DMS153 treated with DMSO at 0.1 percent for 48 hours (cell line): ENCODE measurements around the gene CLEC11A.
"Not testable (repeated sequence)": the region's sequence is repeated elsewhere in the genome, so short reads cannot be mapped to it uniquely, and the experiment has no call there.

Experiments used
- DNase-seq: peaks from one replicate; lab custom pipeline; 2025; ENCODE audit not compliant: unreplicated experiment; lab: John Stamatoyannopoulos, UW

CLEC11A gene

DNA sequence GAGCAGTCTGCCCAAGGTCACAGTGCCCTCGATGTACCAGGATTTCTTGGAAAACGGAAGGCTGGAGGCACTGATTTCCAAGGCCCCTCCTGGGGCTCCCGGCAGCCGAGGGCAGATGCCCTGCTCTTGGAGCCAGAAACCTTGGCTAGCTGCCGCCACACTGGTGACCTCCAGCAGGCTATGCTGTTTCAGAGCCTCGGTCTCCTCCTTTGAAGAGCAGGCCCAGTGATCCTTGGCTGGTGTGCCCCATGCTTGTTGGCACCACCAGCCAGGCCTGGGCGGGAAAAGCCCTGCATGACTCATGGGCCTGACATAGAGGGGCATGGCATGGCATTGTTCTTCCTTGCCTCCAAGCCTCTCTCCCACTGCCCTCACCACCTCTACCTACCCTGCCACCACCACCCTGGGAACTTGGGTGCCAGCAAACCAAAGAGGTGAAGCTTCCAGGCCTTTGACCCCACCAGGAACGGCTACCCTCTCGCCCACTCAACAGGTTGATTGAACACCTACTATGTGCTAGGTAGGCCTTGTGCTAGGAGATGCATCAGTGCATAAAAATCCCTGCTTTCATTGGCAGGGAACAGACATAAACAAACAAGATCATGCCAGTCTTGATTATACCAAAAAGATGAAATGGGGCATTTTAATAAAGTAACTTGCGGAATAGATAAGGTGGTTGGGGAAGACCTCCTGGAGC, 1.6 kb upstream of the CLEC11A start:
- no peak for DNase-seq

DNA sequence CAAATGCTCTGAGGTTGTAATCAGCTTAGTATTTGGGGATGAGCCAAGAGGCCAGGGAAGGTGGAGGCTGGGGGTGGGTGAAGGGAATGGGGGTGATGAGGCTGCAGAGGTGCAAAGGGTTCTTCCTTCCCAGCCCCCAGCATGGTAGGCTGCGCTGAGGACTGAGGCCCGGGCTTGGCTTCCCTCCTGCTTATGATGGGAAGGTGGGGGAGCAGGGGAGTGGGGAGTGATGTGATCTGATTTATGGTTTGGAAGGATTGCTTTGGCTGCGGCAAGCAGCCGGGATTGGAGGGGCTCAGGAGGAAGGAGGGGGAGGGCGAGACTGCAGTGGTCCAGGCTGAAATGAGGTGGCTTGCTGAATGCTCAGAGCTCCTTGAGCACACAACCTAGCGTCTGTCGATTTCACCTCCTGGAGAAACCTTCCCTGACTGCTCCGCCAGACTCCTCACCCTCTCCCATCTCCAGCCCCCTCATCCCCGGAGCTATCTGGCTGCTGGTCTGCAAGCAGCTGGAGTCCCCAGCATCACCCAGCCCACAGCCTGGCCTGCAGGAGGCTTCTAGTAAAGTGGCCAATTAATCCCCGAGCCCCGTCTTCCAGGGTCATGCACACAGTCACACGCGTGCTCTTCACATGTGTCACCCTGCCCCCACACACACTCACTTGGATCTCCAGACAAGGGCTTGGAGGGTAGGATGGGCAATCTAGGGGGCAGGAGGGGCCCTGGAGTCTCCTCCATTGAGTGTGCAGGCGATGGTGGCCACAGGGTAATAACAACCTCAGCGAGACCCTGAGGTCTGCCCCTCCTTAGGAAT, 757 bp upstream of the CLEC11A start:
- no peak for DNase-seq

DNA sequence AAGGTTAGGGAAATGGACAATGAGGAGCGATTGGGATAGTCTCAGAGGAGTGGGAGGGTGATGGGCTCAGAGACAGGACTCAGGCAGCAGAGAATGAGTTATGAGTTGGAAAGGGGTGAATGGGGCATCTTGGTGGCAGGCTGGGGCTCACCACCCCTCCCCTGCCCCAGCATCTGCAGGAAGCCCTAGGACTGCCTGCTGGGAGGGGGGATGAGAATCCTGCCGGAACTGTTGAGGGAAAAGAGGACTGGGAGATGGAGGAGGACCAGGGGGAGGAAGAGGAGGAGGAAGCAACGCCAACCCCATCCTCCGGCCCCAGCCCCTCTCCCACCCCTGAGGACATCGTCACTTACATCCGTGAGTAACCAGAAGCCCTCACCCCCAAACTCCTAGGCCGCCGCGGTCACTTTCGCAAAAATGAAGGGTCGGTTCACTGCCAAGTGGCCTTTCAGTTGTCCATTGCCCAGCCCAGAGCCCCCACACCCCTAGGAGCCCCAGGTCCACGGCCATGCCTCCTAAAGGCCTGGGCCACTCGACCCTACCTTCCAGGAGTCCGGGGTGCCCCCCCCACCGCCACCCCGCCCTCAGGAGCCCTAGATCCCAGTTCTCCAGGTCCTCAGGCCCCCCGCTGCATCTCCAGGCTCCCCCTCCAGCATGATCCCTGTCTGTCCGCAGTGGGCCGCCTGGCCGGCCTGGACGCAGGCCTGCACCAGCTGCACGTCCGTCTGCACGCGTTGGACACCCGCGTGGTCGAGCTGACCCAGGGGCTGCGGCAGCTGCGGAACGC, 764 bp downstream of the CLEC11A start:
- DNase-seq, result no peak

DNA sequence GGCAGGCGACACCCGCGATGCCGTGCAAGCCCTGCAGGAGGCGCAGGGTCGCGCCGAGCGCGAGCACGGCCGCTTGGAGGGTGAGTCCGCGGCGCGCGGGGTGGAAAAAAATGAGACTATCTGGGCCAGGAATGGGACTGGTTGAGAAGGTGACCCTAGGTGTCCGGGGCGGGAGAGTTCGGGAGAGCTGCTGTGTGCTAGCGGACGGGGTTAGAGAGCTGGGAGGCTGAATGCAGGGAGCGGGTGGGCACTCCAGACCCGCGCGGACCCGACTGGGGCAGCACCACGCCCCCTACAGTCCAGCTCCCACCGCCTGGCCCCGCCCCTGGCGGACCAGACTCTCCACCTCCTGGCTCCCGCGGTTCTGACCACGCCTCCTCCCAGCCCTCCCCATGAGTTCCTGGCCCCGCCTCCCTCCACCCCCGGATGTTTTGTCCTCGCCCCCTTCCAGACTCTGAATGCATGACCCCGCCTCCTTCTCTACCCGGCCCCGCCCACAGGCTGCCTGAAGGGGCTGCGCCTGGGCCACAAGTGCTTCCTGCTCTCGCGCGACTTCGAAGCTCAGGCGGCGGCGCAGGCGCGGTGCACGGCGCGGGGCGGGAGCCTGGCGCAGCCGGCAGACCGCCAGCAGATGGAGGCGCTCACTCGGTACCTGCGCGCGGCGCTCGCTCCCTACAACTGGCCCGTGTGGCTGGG, 1.5 kb downstream of the CLEC11A start:
- no peak for DNase-seq

DNA sequence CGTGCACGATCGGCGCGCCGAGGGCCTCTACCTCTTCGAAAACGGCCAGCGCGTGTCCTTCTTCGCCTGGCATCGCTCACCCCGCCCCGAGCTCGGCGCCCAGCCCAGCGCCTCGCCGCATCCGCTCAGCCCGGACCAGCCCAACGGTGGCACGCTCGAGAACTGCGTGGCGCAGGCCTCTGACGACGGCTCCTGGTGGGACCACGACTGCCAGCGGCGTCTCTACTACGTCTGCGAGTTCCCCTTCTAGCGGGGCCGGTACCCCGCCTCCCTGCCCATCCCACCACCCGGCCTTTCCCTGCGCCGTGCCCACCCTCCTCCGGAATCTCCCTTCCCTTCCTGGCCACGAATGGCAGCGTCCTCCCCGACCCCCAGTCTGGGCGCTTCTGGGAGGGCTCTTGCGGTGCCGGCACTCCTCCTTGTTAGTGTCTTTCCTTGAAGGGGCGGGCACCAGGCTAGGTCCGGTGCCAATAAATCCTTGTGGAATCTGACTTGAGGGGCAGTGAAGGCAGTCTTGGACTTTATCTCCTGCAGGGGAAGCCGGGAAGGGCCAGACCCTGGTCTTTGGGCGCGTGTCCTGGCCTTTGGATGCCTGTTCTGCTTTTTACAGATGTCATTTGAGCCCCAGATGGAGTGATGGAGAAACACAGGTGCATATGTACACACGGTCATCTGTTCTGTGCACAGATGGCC, 2.2 kb downstream of the CLEC11A start:
- no peak for DNase-seq

DNA sequence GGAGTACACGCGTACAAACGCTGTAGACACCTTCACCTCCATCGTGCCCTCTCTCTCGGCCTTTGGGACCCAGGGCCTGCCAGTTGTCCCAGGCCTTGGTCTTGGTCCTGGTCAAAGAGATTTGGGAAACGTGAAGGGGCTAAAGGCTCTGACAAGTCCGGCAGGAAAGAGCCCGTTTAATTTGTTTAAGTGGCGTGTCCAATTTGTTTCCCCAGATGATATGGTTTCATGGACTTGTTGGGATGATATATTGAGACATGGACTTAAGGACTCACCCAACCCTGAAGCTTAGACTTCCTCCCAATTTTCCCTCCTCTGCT, 2.7 kb downstream of the CLEC11A start:
- DNase-seq, result no peak

DNA sequence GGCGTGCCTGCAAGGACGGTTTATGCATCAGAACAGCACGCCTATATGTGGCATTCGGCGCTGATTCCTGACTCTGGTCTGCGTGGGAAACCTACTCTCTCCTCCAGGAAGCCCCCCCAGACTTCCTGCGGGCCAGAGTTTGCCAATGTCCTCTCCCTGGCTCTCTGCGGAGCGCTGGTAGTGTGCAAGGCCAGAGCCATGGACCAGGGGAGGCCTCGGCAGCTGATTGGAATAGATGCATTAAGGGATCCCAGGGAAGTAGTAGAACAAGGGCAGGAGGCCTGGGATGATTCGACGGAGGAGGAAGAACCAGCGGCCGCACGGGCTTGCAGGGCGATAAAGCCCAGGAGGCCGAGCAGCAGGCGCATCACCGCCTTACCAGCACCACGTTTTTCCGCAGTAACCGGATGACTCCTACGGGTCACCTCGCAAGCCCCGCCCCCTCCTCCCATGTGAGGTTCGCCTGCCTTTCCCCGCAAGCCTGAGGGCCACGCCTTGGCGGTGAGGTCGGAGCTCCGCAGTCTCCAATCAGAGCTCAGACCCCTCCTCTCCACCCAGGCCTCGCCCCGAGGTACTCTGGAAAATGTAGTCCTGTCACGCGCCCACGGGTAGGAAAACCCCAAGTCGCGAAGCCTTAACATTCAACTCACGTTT, 5.0 kb downstream of the CLEC11A start:
- DNase-seq, result no peak

DNA sequence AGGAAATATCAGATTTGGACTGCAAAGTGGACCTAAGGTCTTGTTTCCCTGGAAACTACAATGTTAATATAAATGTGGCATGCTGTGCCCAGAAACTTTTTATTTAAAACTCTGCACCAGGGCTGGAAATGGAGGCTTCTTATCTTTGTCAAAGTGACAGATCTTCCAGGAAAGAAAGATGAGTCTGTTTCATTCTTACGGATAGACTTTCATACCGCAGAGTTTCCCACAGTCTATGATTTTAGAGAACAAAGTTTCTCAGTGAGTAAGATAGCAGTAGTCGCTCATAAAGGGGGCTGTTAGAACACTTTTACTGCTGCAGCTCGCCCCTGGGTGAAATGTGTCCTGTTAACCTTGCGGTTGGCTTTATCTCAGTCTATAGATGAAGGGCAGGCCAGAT, 6.7 kb downstream of the CLEC11A start:
- no peak for DNase-seq

DNA sequence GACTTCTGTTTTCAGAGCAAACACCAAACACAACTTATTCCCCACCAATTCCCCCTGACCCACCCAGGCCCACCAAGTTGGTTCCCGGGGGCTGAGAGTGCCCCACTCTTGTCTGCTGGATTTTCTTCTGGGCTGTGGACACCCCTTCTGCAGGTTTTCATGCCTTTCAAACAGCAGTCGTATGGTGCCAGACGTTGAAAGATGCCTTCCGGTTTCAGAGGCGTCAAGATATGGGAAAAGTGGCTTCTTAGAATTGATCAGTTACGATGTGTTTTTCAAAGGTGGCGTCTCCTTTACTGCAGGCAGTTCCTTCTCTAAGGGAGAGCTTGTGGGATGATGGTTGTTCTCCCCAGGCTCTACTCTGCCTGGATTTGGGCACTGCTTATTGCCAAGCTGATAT, 12.7 kb downstream of the CLEC11A start:
- no peak for DNase-seq

DNA sequence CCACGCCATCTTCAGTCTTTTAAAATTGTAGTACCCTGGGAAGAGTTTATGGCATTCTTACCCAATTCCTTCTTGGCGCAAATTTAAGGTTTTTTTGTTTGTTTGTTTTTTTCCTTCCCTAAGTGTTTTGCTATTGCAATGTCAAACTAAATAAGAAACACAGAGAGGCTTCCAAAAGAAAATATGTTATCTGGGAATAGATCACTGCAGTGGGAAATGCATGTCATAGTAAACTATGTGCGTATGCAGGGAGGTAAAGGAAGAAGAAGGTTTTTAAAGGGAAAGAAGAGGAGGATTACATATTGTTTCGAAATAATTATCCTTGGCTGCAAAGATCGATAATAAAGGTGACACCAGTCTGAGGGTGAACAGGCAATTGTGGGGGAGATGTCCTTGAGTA, 13.2 kb downstream of the CLEC11A start:
- no peak for DNase-seq

DNA sequence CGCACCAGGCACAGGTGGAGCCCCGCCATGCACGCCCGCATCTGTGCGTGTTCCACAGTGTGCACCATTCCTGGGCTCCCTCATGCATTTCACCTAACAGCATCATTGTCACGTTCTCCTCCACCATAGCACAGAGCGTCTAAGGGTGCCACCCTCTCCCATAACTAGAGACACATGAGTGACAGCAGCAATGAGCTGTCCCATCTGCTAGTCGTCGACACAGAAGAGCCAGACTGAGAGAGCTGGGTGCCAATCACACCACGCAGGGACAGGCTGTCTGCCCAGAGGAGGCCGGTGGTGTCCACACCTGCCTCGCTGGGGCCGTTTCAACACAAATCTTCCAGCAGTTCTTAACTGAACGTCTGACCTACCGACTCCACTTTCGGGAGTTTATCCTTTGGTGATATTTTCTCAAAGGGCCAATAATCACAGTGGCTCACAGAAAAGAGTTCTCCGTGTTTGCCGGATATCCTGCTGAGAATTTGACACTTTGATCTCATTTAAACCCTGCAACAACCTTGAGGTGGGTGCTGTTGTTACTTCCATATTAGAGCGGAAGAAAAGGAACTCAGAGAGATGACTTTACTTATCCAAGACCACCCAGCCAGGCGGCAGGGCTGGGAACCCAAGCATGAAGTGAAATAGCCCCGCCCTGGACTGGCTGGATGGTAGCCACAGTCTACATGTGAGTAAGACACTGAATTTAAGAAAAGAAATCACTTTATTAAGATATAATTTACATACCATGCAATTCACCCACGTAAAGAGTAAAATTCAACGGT, 16.2 kb downstream of the CLEC11A start:
- DNase-seq, result no peak

DNA sequence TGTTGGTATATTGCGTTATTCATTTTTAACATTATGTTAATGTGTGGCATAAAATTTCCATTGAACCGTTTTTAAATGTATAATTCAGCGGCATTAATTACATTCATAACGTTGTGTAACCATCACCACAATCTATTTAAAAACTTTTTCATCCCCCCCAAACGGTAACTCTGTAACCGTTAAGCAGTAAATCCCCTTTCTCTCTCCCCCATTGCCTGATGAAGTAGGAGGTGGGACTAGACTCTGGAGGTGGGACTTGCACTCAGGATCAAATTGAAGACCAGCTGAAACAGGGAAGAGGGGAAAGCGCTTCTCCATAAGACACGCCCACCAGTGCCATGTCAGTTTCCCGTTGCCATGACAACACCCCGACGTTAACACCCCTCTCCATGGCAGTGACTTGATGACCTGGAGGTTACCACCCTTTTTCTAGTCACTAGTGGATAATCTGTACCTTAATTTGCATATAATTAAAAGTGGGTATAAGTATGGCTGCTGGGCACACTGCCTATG, 16.8 kb downstream of the CLEC11A start:
- no peak for DNase-seq

DNA sequence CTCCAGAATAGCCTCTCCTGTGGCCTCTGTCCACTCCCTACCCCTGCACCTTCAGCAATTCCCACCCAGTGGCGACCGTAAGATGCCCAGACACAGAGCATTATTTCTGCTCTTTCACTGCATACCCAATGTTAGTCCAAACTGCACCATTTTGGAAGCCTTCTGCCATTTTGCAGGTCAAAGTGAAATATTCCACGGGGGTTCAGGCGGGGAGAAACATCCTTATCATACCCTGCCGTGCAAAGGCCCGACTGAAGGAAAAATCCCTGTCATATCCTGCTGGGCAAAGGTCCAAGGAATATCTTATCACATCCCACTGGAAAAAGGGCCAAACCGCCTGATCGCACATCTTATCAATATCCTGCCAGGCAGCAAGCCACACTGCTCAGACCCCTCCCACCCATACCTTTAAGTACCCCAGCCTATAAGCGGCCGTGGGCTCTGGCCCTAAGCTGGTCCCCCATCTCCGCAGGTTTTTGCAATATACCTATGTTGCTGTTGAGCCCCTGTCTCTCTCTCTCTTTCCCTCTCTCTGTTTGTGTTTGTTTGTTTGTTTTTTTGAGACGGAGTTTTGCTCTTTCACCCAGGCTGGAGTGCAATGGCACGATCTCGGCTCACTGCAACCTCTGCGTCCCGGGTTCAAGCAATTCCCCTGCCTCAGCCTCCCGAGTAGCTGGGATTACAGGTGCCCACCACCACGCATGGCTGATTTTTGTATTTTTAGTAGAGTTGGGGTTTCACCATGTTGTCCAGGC, 18.2 kb downstream of the CLEC11A start:
- no peak for DNase-seq

DNA sequence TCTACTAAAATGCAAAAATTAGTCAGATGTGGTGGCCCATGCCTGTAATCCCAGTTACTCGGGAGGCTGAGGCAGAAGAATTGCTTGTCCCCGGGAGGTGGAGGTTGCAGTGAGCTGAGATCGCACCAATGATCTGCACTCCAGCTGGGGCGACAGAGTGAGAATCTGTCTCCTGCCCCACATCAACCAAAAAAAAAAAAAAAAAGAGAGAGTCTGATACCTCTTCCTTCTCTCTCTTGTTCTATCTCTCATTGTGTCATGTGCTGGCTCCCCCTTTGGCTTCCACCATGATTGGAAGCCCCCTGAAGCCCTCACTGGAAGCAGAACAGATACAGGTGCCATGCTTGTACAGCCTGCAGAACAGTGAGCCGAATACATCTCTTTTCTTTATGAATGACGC, 20.4 kb downstream of the CLEC11A start:
- DNase-seq, result no peak

DNA sequence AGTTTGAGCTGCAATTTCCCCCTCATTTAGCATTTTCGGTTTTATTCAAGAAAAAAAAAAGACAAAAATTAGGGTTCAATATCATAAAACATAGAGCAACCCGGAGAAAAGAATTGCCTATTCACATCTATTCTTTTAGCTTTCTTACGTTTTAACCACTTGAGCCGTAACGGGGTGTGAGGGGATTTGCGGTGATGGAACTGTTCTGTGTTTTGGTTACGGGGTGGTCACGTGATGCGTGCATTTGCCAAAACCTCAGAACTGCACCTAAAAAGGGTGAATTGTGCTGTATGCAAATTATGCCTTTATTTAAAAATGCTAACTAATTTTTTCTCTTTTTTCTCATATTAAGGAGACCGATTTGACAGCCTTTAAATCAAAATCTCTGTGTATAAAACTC, 22.1 kb downstream of the CLEC11A start:
- DNase-seq, result no peak

DNA sequence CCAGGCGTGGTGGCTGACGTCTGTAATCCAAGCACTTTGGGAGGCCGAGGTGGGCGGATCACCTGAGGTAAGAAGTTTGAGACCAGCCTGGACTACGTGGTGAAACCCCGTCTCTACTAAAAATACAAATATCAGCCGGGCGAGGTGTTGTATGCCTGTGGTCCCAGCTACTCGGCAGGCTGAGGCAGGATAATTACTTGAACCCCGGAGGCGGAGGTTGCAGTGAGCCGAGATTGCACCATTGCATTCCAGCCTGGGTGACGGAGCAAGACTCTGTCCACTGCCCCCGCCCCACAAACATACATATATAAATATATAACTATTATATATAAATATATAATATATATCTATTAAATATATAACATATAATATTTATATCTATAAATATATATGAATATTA, 24.0 kb downstream of the CLEC11A start:
- DNase-seq, result not testable (repeated sequence)

DNA sequence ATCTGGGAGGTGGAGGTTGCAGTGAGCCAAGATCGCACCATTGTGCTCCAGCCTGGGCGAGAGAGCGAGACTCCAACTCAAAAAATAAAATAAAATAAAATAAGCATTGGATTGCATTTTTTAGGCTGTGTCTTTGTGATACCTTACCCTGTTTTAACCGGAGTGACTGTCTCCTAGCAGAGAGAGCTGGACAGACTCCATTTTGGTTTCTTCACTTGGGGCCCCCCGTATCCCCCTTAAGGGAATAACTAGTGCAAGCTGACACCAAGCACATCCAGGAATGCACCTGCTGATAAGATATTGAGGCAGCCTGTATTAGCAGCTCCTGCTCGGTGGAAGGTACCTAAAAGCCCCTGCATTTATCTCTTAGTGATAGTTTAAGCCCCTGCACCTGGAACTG, 26.3 kb downstream of the CLEC11A start:
- DNase-seq, result no peak

DNA sequence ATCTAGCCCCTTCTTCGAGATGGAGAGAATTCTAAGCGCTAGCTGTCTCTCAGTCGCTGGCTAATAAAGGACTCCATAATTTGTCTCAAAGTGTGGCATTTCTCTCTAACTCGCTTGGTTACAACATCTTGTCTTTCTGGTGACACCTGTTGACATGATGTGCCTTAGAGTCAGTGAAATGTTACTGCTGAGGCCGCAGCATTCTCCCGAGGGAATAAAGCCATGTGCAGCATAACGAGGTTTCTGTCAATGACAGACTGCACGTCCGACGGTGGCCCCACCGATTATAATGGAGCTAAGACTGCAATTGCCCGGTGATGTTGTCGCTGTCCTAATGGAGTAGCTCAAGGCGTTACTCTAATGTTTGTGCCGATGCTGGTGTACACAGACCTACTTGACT, 26.8 kb downstream of the CLEC11A start:
- no peak for DNase-seq

DNA sequence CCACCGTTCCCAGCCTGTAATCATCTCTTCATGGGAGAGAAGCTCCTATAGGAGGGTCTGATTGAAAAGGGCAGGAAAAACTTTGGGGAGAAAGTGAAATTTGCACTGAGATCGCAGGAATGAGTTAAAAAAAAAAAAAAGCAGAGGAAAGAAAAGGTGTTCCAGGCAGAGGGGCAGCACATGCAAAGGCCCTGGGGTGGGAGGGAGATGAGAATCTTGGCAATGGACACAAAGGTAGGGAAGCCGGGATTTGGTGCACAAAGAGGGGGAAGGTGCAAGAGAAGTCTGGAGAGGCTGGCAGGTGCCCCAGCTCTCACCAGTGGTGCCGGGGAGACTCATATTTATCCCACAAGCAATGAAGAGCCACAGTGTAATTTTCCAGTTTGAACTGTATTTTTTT, 30.7 kb downstream of the CLEC11A start:
- no peak for DNase-seq
